Motor neuron (in vitro differentiated cells): Measurements from ENCODE around the gene YPEL3. TPM values are rescaled to one million over a fixed set of nuclear protein-coding genes. Genes with fewer than 3 reads are reported as not detected.

ENCODE experiments used
- ATAC-seq, 8 experiments: fragments of 200-7000 bp; cut with Tn5 transposase; replicated peaks in 6 of 8; 2 replicates each; pipeline ENCODE4 v1.8.0; 2021; ENCODE audit warnings: mild to moderate bottlenecking in 8 of 8, moderate library complexity in 8 of 8
- H3K27ac ChIP-seq, 2 donors: fragments of 250-450 bp; sonication (Bioruptor Pico); 2 replicates each; pipeline ENCODE4 v1.9.0; 2021; ENCODE audit warnings: antibody characterized with exemption in 2 of 2, mild to moderate bottlenecking in 2 of 2, moderate library complexity in 1 of 2
- H3K4me1 ChIP-seq, 2 donors: fragments of 250-450 bp; sonication (Bioruptor Pico); replicated peaks in 1 of 2; 2 replicates each; pipeline ENCODE4 v1.6.1; 2021; ENCODE audit warnings: antibody characterized with exemption in 2 of 2, mild to moderate bottlenecking in 2 of 2, moderate library complexity in 1 of 2
- H3K4me3 ChIP-seq, 5 donors: fragments of 250-450 bp; sonication (Bioruptor Pico); 2 replicates each; pipeline ENCODE4 v1.9.0; 2021; ENCODE audit warnings: antibody characterized with exemption in 5 of 5, mild to moderate bottlenecking in 5 of 5, moderate library complexity in 4 of 5
- WGBS, 10 experiments: fragments of 450-650 bp; shearing (Covaris generic); methylation state at CpG; one replicate each; pipeline ENCODE4 v1.0.0; 2022; 5-methylcytosine and 5-hydroxymethylcytosine counted together
- in situ Hi-C, 9 experiments: fragments of 400-800 bp; cut with MboI; loops; one replicate each; pipeline ENCODE4 v1.15.0; 2021; ENCODE audit warnings: low sequenced_read_pairs in 9 of 9, low pct_unique_long_range_greater_than_20kb in 2 of 9; ENCODE audit not compliant: unreplicated experiment in 9 of 9
- total RNA-seq, 8 experiments: library from RNA; unstranded; fragments of 300-600 nt; gene quantifications; 2 replicates each; pipeline versions ENCODE4 v1.2.3 to v1.2.4, GENCODE V29; 2022

Gene YPEL3
- total RNA-seq, 8 experiments from 2014 or later = 19.9 to 62.2 (median 35.8) TPM

GRCh38 chr16:30085247-30085646 lies 10.8 kb downstream of the YPEL3 start:
- WGBS, 10 experiments = 60 to 100% (median 83%) methylated on average over 1 to 3 of the region's 3 CpGs; no CpG with 5 or more reads in 5 of the 10 experiments
- no peak for ATAC-seq
- no peak overlapping the region for H3K4me3 ChIP-seq
- H3K4me1 ChIP-seq = no peaks in the 10 kb centered on the region
- H3K27ac ChIP-seq = no peak overlapping the region
- in situ Hi-C loops = loop anchor here in 2 of 9 experiments (25.0 kb wide), 2 partner anchors 327 to 552 kb away; partner anchors contain the start of gene ZNF771 (in 2 of the 2)

- Histone ChIP-seq H3K4me1 (no peaks in the 10 kb centered on the region), H3K27ac (no peak overlapping the region), H3K4me3 (no peak overlapping the region)
- in situ Hi-C loops = loop anchor here in 2 of 9 experiments (25.0 kb wide), 2 partner anchors 328 to 553 kb away; partner anchors contain the start of gene ZNF771 (in 2 of the 2)
- 0 to 80% (median 50%) methylated on average over 2 of the region's 17 CpGs; no CpG with 5 or more reads in 7 of the 10 experiments for WGBS, 10 experiments
- ATAC-seq = peak in 2 of 8 experiments; percentile 19 to 61
Observed at GRCh38 chr16:30084816-30085159, 11.2 kb downstream of the YPEL3 start.

GRCh38 chr16:30084096-30084815 lies 11.8 kb downstream of the YPEL3 start:
- peak in 3 of 8 experiments; percentile 10 to 24 (median 19) for ATAC-seq
- in situ Hi-C loops = loop anchor here in 2 of 9 experiments (25.0 kb wide), 2 partner anchors 328 to 553 kb away; partner anchors contain the start of gene ZNF771 (in 2 of the 2)
- Histone ChIP-seq H3K27ac (no peak overlapping the region), H3K4me1 (no peaks in the 10 kb centered on the region), H3K4me3 (no peak overlapping the region)
- 60 to 100% (median 100%) methylated on average over 1 to 9 of the region's 18 CpGs; no CpG with 5 or more reads in 3 of the 10 experiments for WGBS, 10 experiments

- Histone ChIP-seq H3K27ac (no peak overlapping the region), H3K4me3 (no peak overlapping the region), H3K4me1 (no peaks in the 10 kb centered on the region)
- in situ Hi-C loops = loop anchor here in 2 of 9 experiments (25.0 kb wide), 2 partner anchors 329 to 554 kb away; partner anchors contain the start of gene ZNF771 (in 2 of the 2)
- peak in 4 of 8 experiments; percentile 3 to 16 (median 9) for ATAC-seq
- WGBS, 10 experiments = 87 to 100% (median 93%) methylated on average over 5 to 12 of the region's 24 CpGs; no CpG with 5 or more reads in 5 of the 10 experiments
Observed at GRCh38 chr16:30083216-30084055, 12.6 kb downstream of the YPEL3 start.

- 80 to 100% (median 98%) methylated on average over 1 to 5 of the region's 20 CpGs; no CpG with 5 or more reads in 4 of the 10 experiments for WGBS, 10 experiments
- H3K27ac ChIP-seq = no peak overlapping the region
- H3K4me3 ChIP-seq = no peak overlapping the region
- in situ Hi-C loops = loop anchor here in 2 of 9 experiments (25.0 kb wide), 2 partner anchors 330 to 555 kb away; partner anchors contain the start of gene ZNF771 (in 2 of the 2)
- no peak for ATAC-seq
- no peaks in the 10 kb centered on the region for H3K4me1 ChIP-seq
Observed at GRCh38 chr16:30082545-30083090, 13.4 kb downstream of the YPEL3 start.

- H3K27ac ChIP-seq = no peak overlapping the region
- WGBS, 10 experiments = 72 to 100% (median 97%) methylated on average over 1 to 5 of the region's 7 CpGs; no CpG with 5 or more reads in 4 of the 10 experiments
Observed at GRCh38 chr16:30079480-30079879, 16.5 kb downstream of the YPEL3 start.

GRCh38 chr16:30078744-30079143 lies 17.3 kb downstream of the YPEL3 start:
- Histone ChIP-seq H3K27ac (no peak overlapping the region), H3K4me1 (peaks cover 12 to 13% of the 10 kb centered on the region in 2 donors), H3K4me3 (no peak overlapping the region)
- ATAC-seq = no peak
- in situ Hi-C loops = loop anchor here in 2 of 9 experiments (25.0 kb wide), 2 partner anchors 334 to 559 kb away; partner anchors contain the start of gene ZNF771 (in 2 of the 2)
- 61 to 100% (median 97%) methylated on average over 1 to 4 of the region's 7 CpGs; no CpG with 5 or more reads in 3 of the 10 experiments for WGBS, 10 experiments

More at GRCh38 chr16:30079480-30079879, 16.5 kb downstream of the YPEL3 start:
- Histone ChIP-seq H3K4me1 (peaks cover 12 to 13% of the 10 kb centered on the region in 2 donors), H3K4me3 (no peak overlapping the region)
- in situ Hi-C loops = loop anchor here in 2 of 9 experiments (25.0 kb wide), 2 partner anchors 333 to 558 kb away; partner anchors contain the start of gene ZNF771 (in 2 of the 2)
- ATAC-seq = no peak

- 40 to 100% (median 68%) methylated on average over 1 to 6 of the region's 6 CpGs; no CpG with 5 or more reads in 3 of the 10 experiments for WGBS, 10 experiments
- Histone ChIP-seq H3K4me1 (peaks cover 12 to 13% of the 10 kb centered on the region in 2 donors), H3K27ac (no peak overlapping the region), H3K4me3 (peak overlapping the region in 1 of 5 donors; percentile 90)
- in situ Hi-C loops = loop anchor here in 2 of 9 experiments (25.0 kb wide), 2 partner anchors 335 to 560 kb away; partner anchors contain the start of gene ZNF771 (in 2 of the 2)
- ATAC-seq = no peak
Observed at GRCh38 chr16:30077656-30078055, 18.4 kb downstream of the YPEL3 start.

GRCh38 chr16:30076276-30076791 lies 19.7 kb downstream of the YPEL3 start:
- peak overlapping the region; percentile 57 to 95 (median 69) for H3K4me3 ChIP-seq
- ATAC-seq = peak in 7 of 8 experiments; percentile 8 to 38 (median 30)
- in situ Hi-C loops = loop anchor here in 2 of 9 experiments (25.0 kb wide), 2 partner anchors 336 to 561 kb away; partner anchors contain the start of gene ZNF771 (in 2 of the 2)
- peaks cover 12 to 13% of the 10 kb centered on the region in 2 donors for H3K4me1 ChIP-seq
- H3K27ac ChIP-seq = peak overlapping the region; percentile 82 to 85
- 0 to 10% (median 5%) methylated on average over 2 to 11 of the region's 33 CpGs; no CpG with 5 or more reads in 2 of the 10 experiments for WGBS, 10 experiments

- peak within 1 kb of the TSS; percentile 57 to 95 (median 69) for H3K4me3 ChIP-seq
- H3K27ac ChIP-seq = peak within 1 kb of the TSS; percentile 82 to 85
- WGBS, 10 experiments = 0 to 19% (median 0%) methylated on average over 3 to 14 of the region's 67 CpGs; no CpG with 5 or more reads in 5 of the 10 experiments
- in situ Hi-C loops = loop anchor here in 2 of 9 experiments (25.0 kb wide), 2 partner anchors 337 to 562 kb away; partner anchors contain the start of gene ZNF771 (in 2 of the 2)
- ATAC-seq = peak; percentile 68 to 95 (median 93)
- H3K4me1 ChIP-seq = peaks cover 12 to 13% of the 10 kb centered on the region in 2 donors
Observed at GRCh38 chr16:30075503-30076275, 20.3 kb downstream of the YPEL3 start, which contains the start of gene PPP4C. TSS of gene PPP4C (plus strand) at chr16:30075994. CDS start at chr16:30076378, 384 bp downstream.

GRCh38 chr16:30070490-30070889 lies 25.5 kb downstream of the YPEL3 start:
- no peak for ATAC-seq
- Histone ChIP-seq H3K4me1 (peaks cover 16 to 32% of the 10 kb centered on the region in 2 donors), H3K4me3 (no peak overlapping the region), H3K27ac (no peak overlapping the region)
- in situ Hi-C loops = no loop called here
